A673 (cell line): ENCODE measurements around the gene ACP7.

Source experiments
- CTCF ChIP-seq: fragments of 300-800, 200-600 bp; sonication (generic); conservative IDR thresholded peaks from 2 replicates; pipeline ENCODE4 v1.5.1; 2017; ENCODE audit warnings: low read depth, mild to moderate bottlenecking, antibody characterized with exemption, low read length, moderate library complexity, mixed read lengths
- EZH2 ChIP-seq: fragments of 200-600 bp; sonication (generic); IDR thresholded peaks from 2 replicates; pipeline ENCODE4 v1.6.1; 2017; ENCODE audit warnings: borderline replicate concordance, low read depth, mild to moderate bottlenecking, mixed read lengths, antibody characterized with exemption, low read length; ENCODE audit not compliant: poor library complexity, severe bottlenecking

DNA sequence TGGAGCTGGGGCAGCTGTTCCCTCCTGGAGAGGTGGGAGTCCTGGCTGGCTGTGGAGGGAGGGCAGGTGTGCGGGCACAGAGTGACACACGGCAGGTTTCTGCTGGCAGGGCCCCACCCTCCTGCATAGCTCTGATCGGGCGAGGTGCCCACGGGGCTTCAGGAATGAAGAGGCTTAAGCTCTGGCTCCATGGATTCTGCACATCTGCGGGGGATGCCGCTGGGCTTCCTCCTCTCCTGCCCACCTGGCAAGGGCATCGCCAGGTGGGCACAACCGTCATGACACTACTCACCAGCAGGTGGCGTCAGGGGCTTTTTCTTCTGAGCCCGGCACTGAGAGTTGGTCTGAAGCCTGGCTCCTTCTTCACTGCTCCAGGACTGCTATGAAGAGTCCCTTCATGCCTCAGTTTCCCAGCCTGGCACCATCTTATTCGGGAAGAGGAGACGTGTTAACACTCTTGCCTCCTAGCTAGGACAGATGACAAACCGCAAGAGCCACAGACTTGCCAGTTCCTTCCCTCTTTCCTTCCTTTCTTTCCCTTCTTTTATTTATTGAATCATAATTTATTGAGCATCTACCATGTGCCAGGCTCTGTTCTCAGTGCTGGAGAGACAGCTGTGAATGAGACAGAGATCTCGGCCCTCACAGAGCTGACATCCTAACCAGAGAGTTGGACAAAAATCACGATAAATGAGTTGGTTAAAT, 26.2 kb downstream of the ACP7 start:
- peak; percentile 89 for TF ChIP-seq CTCF
- TF ChIP-seq EZH2: no peak
